Fibroblast of mammary gland (primary cell): ENCODE measurements around the gene ZDHHC4.

Experiments
- DNase-seq: peaks from one replicate; pipeline ENCODE4 v3.0.0-alpha.2; 2010; ENCODE audit warnings: low read depth
- H3K4me3 ChIP-seq: 2 replicates; pipeline ENCODE4 v1.5.1; 2011; ENCODE audit warnings: low read depth, mild to moderate bottlenecking, low read length, moderate library complexity; ENCODE audit not compliant: control insufficient read depth
- TF ChIP-seq, protein P1 (sequence below): conservative IDR thresholded peaks from 2 replicates; pipeline ENCODE4 v1.5.1; 2011; ENCODE audit warnings: low read depth, low read length, inconsistent platforms; ENCODE audit not compliant: control insufficient read depth, insufficient read depth

The ZDHHC4 gene

DNA sequence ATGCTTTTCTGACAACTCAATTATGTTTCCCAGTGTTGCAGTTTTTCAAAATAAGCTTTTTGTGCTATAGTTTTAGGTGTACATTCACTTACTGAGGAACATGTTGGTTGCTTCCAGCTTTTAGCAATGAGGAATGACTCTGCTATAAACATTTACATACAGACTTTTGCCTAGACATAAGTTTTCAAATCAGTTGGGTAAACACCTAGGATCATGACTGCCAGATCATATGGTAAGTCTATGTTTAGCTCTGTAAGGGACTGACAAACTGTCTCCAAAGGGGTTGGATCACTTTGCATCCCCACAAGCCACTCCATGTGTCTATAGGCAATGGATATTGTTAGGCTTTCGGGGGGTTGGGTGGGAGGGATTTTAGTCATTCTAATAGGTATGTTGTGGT is 15.1 kb upstream of the ZDHHC4 start:
- no peak overlapping the region for H3K4me3 ChIP-seq
- TF ChIP-seq, protein P1, sequence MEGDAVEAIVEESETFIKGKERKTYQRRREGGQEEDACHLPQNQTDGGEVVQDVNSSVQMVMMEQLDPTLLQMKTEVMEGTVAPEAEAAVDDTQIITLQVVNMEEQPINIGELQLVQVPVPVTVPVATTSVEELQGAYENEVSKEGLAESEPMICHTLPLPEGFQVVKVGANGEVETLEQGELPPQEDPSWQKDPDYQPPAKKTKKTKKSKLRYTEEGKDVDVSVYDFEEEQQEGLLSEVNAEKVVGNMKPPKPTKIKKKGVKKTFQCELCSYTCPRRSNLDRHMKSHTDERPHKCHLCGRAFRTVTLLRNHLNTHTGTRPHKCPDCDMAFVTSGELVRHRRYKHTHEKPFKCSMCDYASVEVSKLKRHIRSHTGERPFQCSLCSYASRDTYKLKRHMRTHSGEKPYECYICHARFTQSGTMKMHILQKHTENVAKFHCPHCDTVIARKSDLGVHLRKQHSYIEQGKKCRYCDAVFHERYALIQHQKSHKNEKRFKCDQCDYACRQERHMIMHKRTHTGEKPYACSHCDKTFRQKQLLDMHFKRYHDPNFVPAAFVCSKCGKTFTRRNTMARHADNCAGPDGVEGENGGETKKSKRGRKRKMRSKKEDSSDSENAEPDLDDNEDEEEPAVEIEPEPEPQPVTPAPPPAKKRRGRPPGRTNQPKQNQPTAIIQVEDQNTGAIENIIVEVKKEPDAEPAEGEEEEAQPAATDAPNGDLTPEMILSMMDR: no peak
- DNase-seq: no peak

DNA sequence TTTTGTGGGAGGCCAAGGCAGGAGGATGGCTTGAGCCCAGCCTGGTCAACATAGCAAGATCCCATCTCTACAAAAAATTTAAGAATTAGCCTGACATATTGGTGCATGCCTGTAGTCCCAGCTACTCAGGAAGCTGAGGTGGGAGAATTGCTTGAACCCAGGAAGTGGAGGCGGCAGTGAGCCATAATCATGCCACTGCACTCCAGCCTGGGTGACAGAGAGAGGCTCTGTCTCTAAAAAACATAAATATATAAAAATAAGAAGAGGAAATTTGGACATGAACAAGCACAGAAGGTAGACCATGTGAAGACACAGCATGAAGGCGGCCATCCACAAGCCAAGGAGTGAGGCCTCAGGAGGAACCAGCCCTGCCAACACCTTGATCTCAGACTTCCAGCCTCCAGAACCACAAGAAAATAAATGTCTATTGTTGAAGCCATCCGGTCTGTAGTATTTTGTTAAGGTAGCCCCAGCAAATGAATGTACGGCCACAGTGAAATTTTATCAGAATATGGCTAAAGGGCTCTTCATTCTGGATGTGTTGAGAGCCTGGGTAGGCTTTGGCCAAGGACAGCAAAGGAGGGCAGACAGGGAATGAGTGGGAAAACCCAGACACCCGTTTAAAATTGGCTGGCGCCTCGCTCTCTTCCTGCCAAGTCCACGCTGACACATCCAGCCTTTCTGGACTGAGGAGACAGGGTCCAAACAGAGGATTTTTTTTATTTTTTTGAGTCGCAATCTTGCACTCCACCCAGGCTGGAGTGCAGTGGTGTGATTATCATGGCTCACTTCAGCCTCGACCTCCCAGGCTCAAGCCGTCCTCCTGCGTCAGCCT is 13.1 kb upstream of the ZDHHC4 start:
- no peak overlapping the region for H3K4me3 ChIP-seq
- no peak for DNase-seq
- TF ChIP-seq, protein P1: no peak

DNA sequence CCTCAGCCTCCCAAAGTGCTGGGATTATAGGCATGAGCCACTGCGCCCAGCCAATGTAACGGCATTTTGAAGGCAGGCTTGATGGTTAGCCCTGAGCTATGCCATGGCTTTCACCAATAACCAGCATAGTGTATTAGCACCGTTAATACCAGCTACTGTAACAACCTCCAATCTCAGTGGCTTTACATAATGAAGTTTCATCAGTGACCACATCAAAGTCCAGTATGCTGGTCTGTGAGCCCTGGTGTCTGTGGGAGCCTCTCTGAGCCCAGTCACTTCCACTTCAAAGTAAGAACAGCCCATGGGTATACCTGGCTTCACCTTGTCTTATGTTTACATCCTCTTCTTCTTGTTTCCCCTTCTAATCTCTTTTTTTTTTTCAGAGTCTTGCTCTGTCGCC is 11.6 kb upstream of the ZDHHC4 start:
- H3K4me3 ChIP-seq: no peak overlapping the region
- TF ChIP-seq, protein P1: no peak

DNA sequence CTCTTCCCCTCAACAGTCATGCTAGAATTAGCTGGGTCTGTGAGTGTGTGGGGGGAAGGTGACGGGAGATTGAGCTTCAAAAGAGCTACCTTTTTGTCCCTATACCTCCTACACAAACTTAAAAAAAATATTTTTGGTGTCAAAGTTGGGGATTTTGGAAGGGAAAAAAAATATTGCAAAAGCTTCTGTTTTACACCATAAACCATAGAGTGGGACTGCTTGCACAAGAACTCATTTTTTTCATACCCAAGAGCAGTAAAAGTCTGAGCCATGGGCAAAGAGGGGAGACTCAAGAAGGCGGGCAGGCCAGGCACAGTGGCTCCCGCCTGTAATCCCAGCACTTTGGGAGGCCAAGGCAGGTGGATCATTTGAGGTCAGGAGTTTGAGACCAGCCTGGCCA is 9.4 kb upstream of the ZDHHC4 start:
- DNase-seq: no peak
- TF ChIP-seq, protein P1: no peak

More for the DNA sequence above, 11.6 kb upstream of the ZDHHC4 start:
- no peak for DNase-seq

DNA sequence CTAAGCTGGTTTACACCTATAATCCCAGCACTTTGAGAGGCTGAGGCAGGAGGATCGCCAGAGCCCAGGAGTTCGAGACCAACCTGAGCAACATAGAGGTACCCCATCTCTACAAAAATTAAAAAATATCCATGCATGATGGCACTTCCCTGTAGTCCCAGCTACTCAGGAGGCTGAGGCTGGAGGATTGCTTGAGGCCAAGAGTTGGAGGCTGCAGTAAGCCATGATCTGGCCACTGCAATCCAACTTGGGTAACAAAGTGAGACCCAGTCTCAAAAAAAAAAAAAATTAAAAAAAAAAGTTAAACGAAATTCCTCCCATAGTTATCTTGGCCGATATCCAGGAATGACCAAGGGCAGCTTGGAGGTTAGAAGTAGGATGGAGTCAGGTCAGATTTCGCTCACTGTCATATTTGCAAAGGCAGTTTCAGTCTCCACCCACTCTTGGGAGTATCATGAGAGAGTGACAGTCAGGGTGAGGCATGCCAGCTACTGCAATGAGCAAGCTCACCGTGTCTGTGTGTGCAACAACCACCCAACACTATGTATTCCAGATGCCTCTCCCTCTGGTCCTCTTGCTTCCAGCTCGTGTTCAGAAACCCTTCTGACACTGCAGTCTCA is 6.0 kb upstream of the ZDHHC4 start:
- DNase-seq: no peak
- H3K4me3 ChIP-seq: no peak overlapping the region
- TF ChIP-seq, protein P1: no peak

More for the DNA sequence above, 9.4 kb upstream of the ZDHHC4 start:
- H3K4me3 ChIP-seq: no peak overlapping the region

DNA sequence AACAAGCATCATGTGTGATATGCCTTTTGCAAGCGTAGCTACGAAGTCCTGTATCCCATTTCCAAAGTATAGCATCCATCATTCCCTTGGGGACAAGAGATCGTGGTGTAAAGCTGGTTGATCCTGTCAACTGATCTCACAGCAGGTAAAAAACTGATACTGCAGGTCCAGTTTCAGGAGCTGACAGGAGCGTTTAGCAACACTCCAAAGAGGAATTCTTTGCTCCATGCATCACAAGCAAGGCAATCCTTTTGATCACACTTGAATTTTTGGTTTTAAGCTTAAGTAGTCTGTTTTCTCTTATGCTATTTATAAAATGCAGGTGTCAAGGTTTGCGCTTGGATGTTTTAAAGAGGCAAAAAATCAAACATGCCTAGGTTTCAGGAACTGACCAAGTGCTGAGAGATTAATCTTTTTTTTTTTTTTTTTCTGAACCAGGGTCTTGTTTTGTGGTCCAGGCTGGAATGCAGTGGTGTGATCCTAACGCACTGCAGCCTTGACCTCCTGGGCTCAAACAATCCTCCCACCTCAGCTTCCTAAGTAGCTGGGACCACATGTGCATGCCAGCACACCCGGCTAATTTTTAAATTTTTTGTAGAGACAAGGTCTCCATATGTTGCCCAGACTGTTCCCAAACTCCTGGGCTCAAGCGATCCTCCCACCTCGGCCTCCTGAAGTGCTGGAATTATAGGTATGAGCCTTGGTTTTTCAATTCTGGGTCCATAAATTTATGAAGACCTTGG is 1.8 kb upstream of the ZDHHC4 start:
- TF ChIP-seq, protein P1: no peak
- no peak overlapping the region for H3K4me3 ChIP-seq
- DNase-seq: no peak
